ENCODE measurements around the gene ZNF555.

ZNF555 gene

GRCh38 chr19:2853015-2853606 lies 11.8 kb downstream of the ZNF555 start:
- TF ChIP-seq CREB5 (CRISPR knock-in tag; IDR thresholded peaks at IDR 0.05; ENCODE audit: low read depth) (no peak), RARB (CRISPR knock-in tag; IDR thresholded peaks at IDR 0.05) (no peak), PPARA (CRISPR knock-in tag; IDR thresholded peaks at IDR 0.05; ENCODE audit: borderline replicate concordance) (no peak), BACH2 (CRISPR knock-in tag; IDR thresholded peaks at IDR 0.05; ENCODE audit: borderline replicate concordance) (no peak), POU6F1 (CRISPR knock-in tag; IDR thresholded peaks at IDR 0.05; ENCODE audit: borderline replicate concordance, low read depth) (no peak), SNAI2 (CRISPR knock-in tag; IDR thresholded peaks at IDR 0.05) (no peak), ZNF8 (CRISPR knock-in tag; IDR thresholded peaks at IDR 0.05) (no peak), ISL1 (CRISPR knock-in tag; IDR thresholded peaks at IDR 0.05) (no peak), GLIS3 (CRISPR knock-in tag; IDR thresholded peaks at IDR 0.05) (no peak), TSHZ2 (CRISPR knock-in tag; IDR thresholded peaks at IDR 0.05) (no peak)
- ATAC-seq: no peak

GRCh38 chr19:2854849-2855248 lies 13.6 kb downstream of the ZNF555 start:
- no peak for ATAC-seq
- no peak for TF ChIP-seq CSDC2 (CRISPR knock-in tag; IDR thresholded peaks at IDR 0.05)
- TF ChIP-seq ZNF565 (CRISPR knock-in tag; conservative IDR thresholded peaks at IDR 0.05; ENCODE audit: low read depth): no peak
- TF ChIP-seq TOX (CRISPR knock-in tag; IDR thresholded peaks at IDR 0.05; ENCODE audit: borderline replicate concordance): no peak
- TF ChIP-seq CSRNP3 (CRISPR knock-in tag; IDR thresholded peaks at IDR 0.05): no peak
- no peak for TF ChIP-seq CREB5 (CRISPR knock-in tag; IDR thresholded peaks at IDR 0.05; ENCODE audit: low read depth)
- no peak for TF ChIP-seq ESRRG (CRISPR knock-in tag; IDR thresholded peaks at IDR 0.05)
- TF ChIP-seq ZNF8 (CRISPR knock-in tag; IDR thresholded peaks at IDR 0.05): no peak
- no peak for TF ChIP-seq RARB (CRISPR knock-in tag; IDR thresholded peaks at IDR 0.05)
- no peak for TF ChIP-seq ZNF70 (CRISPR knock-in tag; IDR thresholded peaks at IDR 0.05)
- no peak for TF ChIP-seq TSHZ2 (CRISPR knock-in tag; IDR thresholded peaks at IDR 0.05)
- no peak for TF ChIP-seq SNAI2 (CRISPR knock-in tag; IDR thresholded peaks at IDR 0.05)
- no peak for TF ChIP-seq ZFP3 (CRISPR knock-in tag; IDR thresholded peaks at IDR 0.05)
- TF ChIP-seq ARNTL (CRISPR knock-in tag; IDR thresholded peaks at IDR 0.05; ENCODE audit: borderline replicate concordance, low read depth): no peak
- TF ChIP-seq ZFP30 (CRISPR knock-in tag; IDR thresholded peaks at IDR 0.05): no peak
- no peak for TF ChIP-seq TCF4 (CRISPR knock-in tag; IDR thresholded peaks at IDR 0.05; ENCODE audit: borderline replicate concordance)
- TF ChIP-seq PPARA (CRISPR knock-in tag; IDR thresholded peaks at IDR 0.05; ENCODE audit: borderline replicate concordance): no peak
- TF ChIP-seq BACH2 (CRISPR knock-in tag; IDR thresholded peaks at IDR 0.05; ENCODE audit: borderline replicate concordance): no peak
